NCI-H526 treated with DMSO at 0.1 percent for 48 hours (cell line): ENCODE data around the gene TAX1BP3.

Source experiments
- DNase-seq: peaks from one replicate; lab custom pipeline; 2025; lab: John Stamatoyannopoulos, UW

Gene TAX1BP3

DNA sequence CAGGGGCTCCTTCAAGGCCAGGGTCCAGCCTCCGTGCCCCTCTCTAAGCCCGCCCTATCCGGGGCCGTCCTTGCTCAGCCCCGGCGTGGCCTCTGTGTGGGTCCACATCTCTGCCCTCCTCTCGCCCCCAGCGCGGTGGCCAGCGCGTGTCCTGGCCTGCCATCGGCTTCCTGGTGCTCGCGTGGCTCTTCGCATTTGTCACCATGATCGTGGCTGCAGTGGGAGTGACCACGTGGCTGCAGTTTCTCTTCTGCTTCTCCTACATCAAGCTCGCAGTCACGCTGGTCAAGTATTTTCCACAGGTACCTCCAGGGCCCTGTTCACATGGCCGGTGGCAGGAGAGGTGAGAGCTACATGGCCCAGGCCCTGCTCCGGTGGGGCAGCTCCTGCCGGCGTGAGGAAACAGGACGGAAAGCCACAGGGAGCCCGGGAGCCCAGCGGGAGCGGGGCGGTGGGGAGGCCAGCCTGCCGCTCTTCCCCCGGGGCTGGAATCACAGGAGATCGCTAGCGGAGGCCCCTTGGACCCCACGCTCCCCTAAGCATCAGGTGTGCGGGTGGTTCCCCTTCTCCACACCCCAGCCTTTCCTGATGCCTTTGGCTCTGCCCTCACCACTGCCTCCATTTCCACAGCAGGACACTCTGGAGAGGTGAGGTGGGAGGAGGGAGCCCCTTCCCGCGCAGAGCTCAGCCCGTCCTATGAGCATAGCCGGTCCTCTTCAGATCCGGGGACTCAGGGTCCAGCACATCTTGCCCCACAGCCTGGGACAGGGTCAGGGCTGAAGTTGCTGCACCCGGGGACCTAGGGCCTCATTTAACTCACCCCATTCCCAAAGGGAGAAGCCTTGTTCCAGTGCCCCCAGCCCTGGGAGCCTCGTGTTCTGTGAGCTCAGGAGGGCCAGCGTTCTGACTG lies 10.2 kb downstream of the TAX1BP3 start:
- DNase-seq = no peak

DNA sequence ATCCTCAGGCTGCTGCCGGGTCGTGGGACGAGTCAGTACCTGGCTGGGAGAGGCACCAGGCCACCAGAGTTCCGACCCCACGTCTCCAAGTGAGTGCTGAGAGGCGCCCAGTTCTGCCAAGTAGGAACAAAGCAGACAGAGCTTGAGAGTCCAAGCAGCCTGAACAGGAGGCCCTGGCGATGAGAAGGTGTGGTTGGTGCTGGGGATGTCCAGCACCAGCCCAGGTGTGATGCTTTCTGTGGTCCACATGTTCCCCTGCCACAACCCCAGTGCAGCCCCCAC lies 10.8 kb downstream of the TAX1BP3 start:
- DNase-seq = no peak

DNA sequence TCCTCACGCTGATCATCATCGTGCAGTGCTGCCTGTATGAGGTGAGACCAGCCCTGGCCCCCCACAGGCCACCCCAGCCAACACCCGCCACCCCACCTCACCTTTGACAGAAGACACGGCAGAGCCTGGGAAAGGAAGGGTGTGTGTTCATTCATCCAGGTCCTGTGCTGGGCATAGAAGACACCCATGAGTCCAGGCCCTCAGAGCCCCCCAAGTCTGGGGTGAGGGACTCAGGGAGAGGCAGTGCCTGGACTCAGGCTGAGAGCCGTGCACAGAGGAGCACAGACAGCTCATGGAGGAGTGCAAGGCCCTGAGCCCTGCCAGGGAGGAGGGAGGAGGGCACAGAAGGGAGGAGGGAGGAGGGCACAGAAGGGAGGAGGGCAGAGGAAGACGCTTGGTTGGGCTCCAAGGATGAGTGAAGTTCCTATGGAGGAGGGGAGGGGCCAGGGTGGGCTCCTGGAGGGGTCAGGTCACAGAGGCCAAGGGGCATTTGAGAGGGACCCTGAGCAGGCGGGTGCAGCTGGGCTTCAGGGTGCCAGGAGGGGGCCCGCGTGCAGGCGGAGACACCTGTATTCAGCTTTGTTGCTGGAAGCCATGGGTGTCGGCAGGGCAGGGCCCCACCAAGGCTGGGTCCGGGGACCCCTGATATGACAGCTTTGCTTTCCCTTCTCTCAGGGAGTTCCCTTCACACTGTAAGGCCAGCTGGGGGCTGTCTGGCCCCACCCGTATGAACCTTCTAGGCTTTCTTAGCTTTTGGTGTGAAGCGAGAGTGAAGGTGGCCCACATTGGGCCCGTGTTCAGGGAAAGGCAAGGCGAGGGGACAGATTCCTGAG lies 11.4 kb downstream of the TAX1BP3 start:
- no peak for DNase-seq

DNA sequence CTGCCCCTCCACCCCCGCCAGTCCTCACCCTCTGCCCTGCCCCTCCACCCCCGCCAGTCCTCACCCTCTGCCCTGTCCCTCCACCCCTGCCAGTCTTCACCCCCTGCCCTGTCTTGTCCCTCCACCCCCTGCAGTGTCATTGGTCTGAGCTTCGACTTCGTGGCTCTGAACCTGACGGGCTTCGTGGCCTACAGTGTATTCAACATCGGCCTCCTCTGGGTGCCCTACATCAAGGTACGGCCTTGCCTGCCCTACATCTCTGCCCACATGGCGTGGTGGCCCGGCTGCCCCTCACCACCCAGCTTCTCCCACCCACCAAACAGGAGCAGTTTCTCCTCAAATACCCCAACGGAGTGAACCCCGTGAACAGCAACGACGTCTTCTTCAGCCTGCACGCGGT lies 12.0 kb downstream of the TAX1BP3 start:
- DNase-seq = no peak

DNA sequence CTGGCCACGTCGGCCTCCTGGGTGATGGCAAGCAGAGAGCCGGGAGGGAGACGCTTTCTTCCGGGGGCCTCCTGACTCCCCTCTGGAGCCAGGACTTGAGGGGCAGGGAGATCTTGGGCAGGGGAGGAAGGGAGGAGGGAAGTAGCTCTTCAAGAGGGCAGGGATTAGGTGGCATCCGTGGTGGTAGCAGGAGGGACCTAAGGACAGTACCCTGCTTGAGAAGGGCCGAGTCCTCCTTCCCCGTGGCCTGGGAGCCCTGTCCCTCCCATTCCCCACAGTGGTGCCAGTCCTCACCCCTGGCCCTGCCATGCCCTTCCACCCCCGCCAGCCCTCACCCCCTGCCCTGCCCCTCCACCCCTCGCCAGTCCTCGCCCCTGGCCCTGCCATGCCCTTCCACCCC lies 12.6 kb downstream of the TAX1BP3 start:
- no peak for DNase-seq

DNA sequence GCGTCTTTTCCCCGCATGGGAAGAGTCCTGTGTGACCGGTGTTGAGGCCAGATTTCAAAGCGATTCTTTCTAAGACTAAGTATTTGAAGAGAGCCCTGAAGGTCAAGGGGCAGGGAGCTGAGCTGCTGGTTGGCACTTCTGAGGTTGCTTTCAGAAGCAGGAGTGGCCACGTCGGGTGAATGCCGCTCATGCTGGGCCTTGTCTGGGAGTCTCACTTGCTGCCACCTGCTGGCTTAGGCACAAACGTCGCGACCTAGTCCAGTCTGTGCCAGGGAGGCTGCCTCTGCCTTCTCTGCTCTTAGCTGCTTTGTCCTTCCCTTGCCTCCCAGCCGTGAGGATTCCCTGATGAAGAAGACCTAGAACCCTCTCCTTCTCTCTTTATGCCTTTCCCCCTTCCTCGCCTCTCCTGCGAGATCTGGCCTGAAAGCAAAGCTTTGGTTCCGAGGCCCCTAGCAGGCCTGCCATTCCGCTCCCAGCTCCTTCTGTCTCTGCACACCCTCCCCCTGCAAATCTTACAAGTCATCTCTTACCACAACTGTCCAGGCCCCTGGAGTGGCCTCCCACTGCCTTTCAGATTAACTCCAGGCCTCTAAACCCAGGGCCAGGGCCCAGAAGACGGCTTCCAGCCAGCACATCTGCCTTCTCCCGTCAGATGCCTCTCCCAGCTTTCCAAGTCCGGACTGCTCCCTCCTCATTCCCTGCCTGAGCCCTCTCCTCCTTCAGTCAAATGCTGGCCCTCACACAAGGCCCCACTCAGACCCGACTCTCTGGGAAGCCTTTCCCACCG lies 20.4 kb downstream of the TAX1BP3 start:
- peak; percentile 17 for DNase-seq

DNA sequence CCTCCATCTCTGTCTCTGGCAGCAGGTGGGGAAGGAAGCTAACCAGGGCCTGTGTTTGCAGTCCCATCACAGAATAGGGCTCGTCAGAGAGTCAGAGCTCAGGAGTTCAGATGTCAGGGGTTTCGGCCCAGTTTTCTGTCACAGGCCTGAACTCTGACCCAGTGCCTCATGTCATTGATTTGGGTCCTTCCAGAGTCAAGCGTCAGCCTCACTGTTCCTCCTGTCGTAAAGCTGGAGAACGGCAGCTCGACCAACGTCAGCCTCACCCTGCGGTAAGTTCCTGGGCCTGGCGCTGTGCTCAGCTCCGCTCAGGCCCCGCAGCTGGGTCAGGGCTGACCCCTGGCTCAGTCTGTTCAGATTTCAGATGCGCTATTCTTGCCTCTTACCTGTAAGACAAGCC lies 21.1 kb downstream of the TAX1BP3 start:
- DNase-seq = no peak

DNA sequence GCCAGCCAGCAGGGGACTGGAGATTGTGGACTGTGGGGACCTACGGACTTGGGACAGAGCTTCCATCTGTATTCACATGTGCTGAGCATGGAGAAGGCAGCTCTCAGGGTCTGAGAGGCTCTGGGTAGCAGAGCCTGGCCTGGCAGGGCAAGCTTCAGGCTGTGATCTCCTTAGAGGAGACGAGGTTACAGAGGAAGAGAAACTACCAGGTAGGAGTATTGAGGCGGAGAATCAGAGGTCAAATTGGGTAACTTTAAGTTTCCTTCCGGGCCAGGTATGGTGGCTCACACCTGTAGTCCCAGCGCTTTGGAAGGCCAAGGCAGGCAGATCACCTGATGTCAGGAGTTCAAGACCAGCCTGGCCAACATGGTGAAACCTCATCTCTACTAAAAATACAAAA lies 23.1 kb downstream of the TAX1BP3 start:
- no peak for DNase-seq

DNA sequence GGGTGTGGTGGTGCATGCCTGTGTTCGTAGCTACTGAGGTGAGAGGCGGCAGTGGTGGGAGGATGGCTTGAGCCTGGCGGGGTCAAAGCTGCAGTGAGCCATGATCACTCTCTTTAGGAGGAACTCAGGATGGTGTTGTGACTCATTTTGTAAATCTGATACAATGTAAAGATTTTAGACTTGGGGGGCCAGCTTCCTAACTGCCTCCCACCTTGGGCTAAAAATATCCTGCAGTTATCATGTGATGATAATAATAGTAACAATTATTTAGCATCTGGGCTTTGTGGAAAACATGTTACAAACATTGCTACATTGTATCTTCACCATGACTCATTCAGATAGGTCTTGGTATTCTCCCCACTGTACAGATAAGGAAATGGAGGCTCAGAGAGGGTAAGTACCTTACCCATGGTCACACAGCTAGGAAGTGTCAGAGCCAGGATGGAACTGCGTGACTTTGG lies 24.5 kb downstream of the TAX1BP3 start:
- no peak for DNase-seq

DNA sequence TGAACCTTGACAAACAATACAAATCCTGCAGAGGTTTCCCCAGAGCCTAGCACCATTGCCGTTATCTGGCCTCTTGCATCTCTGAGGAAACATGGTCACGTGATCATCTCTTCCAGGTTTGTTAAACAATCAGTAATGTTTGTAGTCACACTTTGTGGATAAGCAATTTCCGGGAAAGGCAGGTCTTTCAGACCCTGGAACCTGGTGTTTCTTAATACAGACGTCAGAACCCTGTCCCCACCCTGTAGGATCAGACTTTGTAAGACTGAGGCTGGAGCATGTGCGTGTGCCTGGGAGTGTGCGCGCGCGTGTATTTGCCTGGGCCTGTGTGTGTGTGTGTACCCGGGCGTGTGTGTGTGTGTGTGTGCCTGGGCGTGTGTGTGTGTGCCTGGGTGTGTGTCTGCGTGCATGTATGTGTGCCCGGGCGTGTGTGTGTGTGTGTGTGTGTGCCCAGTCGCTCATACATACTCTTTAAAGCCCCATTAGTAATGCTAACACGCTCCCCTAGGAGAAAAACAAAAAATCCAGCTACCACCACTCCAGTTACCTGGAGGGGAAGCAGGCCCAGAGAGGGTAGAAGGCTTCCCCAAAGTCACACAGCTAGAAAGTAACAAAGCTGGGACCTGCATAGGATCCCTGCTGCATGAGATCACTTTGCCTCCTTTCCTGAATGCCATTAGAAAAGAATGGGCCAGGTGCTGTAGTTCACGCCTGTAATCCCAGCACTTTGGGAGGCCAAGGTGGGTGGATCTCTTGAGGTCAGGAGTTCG lies 26.5 kb downstream of the TAX1BP3 start:
- no peak for DNase-seq

DNA sequence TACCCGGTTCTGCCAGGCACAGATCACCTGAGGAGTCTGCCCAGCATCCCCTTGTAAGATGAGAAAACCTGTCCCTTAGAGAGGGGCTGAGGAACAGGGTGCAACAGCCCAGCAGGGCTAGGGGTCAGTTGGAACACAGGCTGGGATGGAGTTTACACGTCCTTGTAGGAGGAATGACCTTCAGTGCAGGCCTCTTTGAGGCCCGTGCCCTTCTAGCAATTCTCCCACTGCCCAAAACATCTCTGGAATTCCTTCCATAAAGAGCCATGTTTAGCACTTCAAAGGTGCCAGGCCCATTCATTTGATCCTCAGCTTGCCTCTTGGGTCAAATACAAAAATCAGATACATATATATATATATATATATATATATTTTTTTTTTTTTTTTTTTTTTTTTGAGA lies 27.4 kb downstream of the TAX1BP3 start:
- no peak for DNase-seq

DNA sequence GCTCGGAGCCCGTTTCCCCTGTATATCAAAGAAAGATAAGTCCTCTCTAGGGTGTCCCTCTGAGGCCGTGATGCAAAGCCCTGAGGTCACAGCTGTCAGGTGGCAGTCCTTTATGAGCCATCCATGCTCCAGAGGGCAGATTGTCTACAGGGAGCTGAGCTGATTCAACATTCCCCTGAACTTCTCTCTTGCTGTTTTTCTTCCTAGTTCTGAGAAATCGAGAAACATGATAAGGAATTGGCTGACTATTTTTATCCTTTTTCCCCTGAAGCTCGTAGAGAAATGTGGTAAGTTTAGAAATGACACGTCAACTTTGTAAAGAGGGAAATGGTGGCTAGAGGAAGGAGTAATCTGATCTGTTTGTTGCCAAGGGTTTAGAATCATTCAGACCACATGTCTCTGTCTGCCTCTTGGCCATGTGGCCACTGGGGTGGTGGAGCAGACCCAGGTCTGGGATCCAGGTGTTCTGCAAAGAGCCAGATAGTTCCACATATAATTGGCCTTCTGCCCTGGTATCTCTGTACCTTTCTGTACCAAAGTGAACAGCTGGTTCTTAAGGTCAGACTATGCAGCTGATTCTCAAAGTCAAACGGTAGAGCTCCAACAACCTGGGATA lies 28.3 kb downstream of the TAX1BP3 start:
- DNase-seq = no peak

DNA sequence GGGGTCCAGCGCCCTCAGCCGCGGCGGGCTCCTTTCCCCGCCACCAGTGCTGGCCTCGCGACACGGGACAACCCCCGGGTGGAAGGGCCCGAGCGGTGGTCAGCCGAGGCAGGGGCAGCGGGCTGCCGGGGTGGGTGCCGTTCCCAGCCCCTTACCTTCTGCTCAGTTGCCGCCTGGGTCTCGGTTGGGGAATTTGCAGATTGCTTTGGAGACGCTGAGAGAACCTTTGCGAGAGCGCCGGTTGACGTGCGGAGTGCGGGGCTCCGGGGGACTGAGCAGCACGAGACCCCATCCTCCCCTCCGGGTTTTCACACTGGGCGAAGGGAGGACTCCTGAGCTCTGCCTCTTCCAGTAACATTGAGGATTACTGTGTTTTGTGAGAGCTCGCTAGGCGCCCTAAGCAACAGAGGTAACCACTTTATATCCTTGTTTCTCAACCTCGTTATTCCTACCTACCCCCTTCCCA lies 31.4 kb downstream of the TAX1BP3 start:
- no peak for DNase-seq

DNA sequence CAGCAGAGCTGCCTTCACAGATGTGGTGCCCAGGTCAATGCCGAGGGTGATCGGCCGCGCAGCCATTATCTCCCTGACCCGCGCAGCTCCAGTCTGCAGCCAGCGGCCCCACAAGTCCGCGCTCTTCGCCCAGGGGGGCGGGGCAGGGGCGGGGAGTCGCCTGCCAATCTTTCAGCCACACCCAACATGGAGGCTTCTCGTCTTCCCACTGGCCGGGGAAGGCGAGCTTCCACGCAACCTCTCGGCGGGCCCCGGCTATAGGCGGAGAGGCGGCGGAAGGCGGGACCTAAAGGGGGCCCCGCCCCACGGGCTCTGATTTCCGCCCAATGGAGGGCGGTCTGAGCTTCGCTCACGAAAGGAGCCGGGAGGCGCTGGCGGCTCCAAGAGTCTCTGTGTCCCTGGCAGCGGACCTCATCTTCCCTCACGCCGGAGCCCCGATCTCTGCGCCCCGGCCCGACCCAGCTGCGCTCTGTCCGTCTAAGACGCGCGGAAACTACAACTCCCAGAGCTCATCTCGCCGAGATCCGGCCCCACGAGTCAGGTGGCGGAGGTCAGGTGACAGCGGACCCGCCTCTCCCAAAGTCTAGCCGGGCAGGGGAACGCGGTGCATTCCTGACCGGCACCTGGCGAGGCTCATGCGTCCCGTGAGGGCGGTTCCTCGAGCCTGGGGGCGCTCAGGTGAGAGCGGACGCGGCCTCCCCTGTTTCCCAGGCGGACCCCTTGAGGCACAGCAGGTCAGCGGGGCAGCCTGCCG lies 32.0 kb downstream of the TAX1BP3 start, which contains the start of the genes CTNS and SHPK:
CTNS (plus strand) TSS at position 607 of the 754 bp plus-strand sequence. CDS start 3,447 bp downstream, outside the sequence.
SHPK (minus strand) TSS at position 97 of the 754 bp plus-strand sequence; CDS start at position 66, 31 bp downstream.
- DNase-seq = peak; percentile 79

DNA sequence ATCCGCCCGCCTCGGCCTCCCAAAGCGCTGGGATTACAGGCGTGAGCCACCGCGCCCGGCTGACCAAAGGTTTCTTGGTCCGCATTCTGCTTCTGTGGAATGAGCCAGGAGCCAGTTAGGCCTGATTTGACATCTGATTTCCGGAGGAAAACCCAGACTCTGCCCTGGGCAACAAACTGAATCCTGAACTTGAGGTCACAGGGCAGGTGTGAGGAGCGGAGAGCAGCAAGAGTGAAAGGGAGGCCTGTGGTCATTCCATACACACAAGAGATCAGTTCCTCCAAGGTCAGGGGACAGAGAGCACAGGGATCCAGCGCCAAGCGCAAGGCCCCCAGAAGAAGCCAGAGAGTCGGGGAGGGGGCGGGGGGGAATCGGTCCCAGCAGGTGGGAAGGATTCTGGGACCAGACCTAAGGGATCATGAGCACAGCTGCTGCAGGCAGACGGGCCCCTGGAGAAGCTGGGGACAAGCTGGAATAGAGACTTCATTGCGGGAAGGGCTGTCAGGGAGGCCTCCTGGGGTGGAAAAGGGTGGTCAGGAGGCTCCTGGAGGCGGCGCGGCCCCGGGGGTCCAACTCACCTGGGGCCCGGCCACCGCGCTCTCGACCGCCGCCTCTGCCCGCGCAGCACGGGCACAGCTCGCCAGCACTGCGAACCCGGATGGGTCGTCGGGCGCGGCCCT lies 32.8 kb downstream of the TAX1BP3 start:
- DNase-seq = no peak

DNA sequence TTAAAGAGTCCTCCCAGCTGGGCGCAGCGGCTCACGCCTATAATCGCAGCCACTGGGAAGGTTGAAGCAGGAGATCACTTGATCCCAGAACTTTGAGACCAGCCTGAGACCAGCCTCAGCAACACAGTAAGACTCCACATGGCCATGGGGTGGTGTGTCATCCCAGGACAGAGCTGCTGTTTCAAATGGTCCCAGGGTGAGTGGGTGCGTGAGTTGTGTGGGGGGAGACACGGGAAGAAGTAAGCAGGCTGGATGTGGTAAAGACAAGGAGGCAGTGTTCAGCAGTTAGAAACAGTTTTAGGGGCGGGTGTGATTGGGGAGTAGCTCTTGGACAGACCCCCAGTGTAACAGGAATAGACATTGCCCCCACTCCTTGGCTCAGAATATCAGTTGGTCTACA lies 36.1 kb downstream of the TAX1BP3 start:
- DNase-seq = no peak

DNA sequence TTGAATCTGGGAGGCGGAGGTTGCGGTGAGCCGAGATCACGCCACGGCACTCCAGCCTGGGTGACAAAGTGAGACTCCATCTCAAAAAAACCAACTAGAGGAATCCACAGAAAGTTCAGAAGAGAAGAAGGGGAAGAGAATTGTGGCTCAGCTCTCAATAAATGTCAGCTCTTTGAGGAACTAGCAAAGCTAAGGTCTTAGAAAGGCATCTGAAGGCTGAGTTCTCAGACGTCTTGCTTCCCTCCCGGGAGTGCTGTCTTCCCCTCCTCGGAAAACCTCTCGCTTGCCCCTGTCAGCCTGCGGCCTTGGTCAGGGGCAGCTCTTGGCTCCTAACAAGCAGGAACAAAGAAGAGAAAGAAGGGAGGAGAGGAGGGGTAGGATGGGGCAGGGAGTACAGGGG lies 37.6 kb downstream of the TAX1BP3 start:
- no peak for DNase-seq

DNA sequence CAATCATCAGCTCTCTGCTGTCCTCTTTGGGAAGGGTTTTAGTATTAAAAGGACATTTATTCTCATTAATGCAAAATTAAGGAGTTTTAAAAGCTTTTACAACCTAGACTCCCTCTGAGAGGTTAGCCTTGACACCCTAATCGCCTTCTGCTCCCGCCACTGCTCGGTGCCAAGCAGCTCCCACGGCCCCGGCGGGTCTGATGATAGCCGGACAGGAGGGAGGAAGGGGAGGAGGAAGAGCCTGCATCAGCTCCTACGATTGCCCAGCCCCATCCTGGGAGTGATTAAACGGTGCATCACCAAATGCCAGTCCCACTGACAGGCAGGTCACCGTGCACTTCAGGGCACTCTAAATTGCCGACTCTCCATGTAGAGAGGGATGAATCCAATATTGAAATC lies 40.6 kb downstream of the TAX1BP3 start:
- no peak for DNase-seq
